ENCODE data around the gene KIN.
"Not testable (repeated sequence)": the region's sequence is repeated elsewhere in the genome, so short reads cannot be mapped to it uniquely, and the experiment has no call there.

The KIN gene

DNA sequence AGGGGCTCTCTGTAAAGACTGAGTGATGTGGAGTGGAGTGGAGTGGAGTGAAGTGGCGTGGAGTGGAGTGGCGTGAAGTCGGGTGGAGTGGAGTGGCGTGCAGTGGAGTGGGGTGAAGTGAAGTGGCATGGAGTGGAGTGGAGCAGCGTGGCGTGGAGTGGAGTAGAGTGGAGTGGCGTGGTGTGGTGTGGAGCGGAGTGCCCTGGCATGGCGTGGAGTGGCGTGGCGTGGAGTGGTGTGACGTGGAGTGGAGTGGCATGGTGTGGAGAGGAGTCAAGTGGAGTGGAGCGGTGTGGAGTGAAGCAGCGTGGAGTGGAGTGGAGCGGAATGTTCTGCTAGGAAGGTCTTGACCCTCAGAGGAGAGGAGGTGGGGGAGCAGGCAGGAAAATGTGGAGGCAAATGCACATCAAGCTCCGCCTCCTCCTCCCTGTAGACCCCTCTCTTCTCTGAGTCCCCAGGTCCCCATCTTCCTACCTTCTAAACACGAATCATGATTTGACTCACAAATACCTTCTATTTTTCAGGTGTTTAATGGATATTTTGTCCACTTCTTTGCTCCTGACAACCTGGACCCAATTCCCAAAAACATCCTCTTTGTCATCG, 64.8 kb downstream of the KIN start:
- DNase-seq: no peak

DNA sequence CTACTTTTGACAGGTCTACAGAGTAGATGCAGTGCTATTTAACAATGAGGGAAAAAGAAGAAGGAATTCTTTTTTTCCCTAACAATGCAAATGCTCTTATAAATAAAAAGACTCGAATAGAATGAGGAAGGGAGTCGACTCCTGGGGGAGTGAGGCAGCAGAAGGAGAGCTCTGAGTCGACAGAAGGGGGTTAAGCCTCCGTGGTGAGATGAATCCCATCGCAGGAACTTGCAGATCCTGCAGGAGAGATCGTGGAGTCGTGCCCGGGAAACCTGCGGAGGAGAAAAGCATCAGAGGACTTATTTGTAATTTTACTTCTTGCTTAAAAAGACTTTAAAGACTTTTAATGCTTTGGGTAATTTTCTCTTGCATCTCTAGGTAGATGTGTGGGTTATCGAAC, 67.3 kb downstream of the KIN start:
- no peak for DNase-seq

DNA sequence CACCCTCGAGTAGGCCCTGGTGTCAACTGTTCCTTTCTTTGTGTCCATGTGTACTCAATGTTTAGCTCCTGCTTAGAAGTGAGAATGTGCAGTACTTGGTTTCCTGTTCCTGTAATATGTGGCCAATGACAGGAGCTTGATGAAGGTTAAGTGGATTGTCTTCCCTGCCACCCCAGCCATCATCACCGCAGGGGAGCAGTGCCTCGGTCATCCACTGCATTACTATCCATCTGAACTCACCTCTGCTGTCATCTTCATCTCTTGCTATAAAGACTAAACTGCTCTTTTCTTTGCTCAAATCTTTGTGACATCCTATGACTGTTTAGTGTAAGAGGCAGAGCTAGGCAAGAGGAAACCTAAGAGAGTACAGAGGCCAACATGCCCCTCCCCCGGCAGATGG, 69.1 kb downstream of the KIN start:
- DNase-seq: no peak

DNA sequence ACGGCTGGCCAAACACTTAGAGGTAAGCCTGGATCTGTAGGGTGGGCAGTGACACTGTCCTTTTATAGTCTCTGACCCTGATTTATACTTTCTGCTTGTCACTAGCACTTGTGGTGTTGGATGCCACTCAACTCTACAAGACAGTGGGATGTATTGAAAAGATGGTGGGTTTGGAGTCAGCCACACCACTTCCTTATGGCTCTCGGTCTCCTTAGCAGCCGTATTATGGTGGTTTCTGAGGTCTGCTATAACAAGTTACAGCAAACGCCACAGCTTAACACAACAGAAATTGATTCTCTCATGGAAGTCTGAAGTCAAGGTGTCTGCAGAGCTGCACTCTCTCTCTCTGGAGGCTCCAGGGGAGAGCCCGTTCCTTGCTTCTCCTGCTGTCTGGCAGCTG, 70.0 kb downstream of the KIN start:
- DNase-seq: no peak

DNA sequence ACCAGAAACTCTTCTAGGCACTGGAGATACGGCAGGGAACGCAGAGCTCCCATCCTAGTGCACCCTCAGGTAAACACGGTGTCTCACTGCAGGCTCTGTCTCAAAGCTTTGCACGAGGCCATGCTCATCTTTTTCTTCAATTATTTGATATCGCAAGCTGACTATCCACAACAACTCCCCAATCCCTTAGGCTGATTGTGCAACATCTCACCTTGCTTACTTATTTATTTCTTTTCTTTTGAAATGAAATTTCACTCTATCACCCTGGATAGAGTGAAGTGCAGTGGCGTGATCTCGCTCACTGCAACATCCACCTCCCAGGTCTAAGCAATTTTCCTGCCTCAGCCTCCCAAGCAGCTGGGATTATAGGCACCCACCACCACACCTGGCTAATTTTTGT, 72.3 kb downstream of the KIN start:
- no peak for DNase-seq

DNA sequence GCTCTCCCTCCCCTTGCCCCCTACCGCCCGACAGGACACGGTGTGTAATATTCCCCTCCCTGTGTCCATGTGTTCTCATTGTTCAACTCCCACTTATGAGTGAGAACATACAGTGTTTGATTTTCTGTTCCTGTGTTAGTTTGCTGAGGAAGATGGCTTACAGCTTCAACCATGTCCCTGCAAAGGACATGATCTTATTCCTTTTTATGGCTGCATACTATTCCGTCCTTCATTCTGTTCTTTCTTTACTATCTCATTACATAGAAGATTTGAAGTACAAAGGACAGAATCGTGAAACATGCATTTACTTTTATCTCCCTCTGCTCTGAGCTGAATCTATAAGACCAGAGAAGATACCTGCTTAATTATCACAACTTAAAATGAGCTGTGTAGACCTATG, 76.7 kb downstream of the KIN start:
- not testable (repeated sequence) for DNase-seq

DNA sequence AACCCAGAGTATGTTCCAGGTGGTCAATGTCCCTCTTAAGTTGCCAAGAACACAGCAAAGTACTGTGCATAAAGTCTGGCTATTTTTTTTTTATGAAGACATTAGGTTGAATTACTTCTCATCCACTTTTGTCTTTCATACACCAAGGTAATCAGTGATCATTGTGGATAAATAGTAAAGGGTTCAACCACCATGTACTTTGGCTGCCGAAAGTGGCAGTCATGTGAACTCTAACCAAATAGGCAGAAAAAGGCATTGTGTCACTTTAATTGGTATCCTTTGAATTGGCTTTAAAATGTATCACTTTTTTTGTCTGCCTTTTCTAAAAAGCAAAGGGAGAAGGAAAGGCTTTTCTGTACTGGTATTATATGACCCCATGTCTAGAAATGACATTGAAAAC, 77.3 kb downstream of the KIN start:
- no peak for DNase-seq

DNA sequence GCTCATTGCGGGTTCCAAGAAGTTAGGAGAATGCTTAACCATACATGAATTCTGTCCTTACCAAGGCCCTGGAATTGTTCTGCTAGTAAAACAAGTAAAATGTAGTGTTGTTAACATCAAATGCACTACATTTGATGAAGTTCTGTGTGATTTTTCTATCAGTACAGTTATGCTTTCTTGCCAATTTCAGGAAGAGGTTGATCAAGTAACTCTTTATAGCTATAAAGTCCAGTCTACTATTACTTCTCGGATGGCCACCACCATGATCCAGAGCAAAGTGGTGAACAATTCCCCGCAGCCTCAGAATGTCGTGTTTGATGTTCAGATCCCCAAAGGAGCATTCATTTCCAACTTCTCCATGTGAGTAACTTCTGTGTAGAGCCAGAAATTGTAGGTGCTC, 79.0 kb downstream of the KIN start:
- no peak for DNase-seq

DNA sequence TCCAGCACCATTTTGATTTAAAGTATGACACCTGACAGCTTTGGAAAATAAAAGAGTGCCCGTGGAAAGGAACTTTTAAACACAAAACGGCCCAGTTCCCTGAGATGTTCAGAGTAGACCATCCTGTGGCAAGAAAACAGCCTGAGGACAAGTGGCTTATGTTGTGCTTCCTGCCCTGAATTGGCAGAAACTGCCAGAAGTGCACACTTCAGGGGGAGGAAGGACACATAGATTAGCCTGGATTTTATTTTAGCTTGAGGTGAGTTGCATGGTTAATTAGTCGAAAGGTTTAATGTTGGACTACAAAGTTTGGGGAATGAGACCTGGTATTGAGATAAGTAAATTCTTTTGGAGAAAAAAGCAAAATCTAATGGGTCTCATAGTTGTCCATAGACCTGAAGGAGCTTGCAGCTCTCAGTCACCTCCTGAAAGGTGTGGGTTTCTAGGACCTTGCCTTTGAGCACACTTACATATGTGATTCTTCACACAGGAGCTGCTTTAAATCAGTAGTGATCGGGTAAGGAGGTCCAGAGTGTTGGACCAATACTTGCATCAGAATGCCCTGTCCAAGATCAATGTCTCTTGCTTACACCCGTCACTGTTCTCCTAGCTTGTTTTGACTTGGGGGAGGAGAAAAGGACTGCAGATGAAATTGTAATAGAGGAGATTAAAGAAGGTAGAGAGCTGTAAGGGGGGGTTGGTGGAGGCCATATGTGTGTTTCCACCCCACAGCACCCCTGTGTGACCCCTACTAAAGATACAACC, 79.8 kb downstream of the KIN start:
- DNase-seq: no peak

DNA sequence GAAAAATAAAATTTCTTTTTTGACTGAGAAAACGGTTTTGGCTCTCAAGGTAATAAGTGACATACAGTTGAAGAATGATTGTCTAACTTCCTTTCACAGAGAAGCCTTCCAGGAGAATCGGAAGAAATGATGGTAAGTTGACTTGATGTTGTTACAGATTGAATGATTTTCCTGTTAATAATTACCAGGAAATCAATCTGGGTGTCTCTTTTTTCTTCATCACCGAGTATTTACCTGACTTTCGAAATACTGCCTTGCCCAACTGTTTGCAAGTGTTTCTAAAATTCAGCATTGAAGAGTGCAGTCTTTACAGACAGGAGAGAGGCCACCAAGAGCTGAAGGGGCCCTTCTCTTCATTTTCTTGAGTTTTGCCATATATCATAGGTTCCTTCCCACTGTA, 80.7 kb downstream of the KIN start:
- DNase-seq: no peak

DNA sequence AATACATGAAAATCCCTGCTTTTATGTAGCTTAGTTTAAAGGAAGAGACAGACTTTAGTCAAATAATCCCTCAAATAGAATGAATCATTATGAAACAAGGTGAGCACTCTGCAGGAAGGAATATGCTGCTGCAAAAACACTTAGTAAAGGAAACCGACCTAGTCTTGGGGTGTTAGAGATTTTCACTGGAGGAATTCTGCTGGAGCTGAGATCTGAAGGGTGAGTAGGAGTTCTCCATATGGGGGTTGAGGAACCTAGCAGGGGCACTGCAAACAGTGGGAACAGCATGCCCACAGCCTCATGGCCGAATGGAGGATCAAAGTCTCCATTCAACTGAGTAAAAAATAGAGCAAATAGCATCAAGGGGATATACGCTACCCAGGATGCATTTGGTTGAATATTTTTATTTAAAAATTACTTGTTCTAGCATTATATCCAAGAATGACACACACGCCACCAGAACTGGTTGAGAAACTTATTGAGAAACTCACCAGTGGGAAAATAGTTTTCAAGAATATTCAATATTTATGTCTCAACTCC, 81.2 kb downstream of the KIN start:
- no peak for DNase-seq

DNA sequence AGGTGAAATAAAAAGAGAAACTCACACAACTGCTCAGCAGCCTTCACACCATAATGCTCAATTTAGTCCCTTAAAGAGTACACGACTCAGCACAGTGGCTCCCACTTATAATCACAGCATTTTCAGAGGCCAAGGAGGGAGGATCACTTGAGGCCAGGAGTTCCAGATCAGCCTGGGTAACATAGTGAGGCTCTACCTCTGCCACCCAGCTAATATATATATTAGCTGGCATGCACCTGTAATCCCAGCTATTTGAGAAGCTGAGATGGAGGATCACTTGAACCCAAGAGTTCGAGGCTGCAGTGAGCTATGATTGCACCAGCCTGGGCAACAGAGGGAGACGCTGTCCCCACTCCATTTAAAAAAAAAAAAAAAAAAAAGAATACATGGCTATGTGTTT, 82.5 kb downstream of the KIN start:
- DNase-seq: no peak

DNA sequence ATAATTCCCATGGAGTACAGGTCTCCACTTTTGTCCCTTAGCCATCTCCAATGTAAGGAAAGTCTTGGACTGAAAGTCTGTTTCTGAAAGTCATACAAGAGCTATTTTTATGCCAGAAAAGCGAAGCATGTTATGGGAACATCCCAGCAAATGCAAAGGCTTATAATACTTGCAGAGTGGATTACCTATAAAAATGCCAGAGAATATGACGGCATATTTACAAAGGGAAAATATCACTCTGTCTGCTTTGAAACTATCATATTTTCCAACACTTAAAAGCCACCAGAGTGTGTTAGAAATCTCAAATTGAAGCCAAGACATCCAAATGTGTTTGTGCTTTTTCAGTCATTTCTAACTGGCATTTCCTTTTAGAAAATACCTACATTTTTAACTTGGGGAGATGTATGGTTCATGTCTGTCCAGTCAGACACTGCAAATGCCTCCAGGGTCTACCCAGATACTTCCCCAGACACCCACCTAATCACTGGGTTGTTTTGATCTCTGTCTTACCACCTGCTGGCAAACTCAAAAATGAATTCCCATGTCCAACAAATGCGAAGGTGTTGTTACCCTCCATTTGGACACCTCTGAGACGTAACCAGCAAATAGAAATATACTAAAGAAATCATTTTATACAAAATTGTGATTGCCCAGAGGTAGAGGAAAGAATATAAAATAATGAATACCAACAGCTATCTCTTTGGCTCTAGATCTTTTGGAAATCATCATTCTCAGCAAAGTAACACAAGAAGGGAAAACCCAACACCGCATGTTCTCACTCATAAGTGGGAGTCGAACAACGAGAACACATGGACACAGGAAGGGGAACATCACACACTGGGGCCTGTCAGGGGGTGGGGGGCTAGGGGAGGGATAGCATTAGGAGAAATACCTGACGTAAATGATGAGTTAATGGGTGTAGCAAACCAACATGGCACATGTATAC, 83.4 kb downstream of the KIN start:
- DNase-seq: no peak

DNA sequence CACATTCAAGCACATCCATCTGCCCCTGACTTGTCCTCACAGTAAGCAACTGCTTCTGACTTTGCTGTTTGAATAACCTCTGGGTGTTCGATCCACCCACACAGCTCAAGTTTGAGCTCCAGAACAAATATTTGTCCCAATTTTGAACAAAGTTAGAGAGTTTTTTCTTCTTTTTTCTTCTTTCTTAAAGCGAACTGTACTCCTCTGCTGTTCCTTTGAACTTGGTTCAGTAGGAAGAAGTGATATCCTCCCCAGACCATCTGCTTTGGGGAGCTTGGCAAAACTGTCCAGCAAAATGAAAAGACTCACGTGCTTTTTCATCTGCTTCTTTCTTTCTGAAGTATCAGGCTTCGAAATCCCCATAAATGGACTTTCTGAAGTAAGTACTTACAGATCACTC, 84.7 kb downstream of the KIN start, which contains the start of gene ITIH2:
Gene ITIH2, plus strand, starts transcription at position 177 of the 400 bp plus-strand sequence. Its CDS starts 119 bp downstream, at position 296.
- DNase-seq: no peak

DNA sequence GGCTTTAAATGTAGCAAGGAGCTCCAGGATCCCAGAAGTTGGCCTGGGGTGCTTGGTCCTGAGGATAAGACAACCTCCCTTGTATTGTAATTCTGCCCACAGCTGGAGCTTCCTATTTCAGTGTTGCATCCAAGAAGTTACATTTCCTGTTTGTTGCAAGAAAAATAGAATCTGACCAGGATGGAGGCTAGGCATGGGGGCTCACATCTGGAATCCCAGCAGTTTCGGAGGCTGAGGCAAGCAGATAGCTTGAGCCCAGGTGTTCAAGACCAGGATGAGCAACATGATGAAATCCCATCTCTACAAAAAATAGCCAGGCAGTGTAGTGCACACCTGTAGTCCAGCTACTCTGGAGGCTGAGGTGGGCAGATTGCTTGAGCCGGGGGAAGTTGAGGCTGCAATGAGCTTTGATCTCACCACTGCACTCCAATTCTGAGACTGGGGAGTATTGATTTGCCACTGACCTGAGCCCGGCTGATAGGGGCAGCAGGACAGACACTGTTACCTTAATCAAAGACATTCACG, 85.4 kb downstream of the KIN start:
- DNase-seq: no peak

DNA sequence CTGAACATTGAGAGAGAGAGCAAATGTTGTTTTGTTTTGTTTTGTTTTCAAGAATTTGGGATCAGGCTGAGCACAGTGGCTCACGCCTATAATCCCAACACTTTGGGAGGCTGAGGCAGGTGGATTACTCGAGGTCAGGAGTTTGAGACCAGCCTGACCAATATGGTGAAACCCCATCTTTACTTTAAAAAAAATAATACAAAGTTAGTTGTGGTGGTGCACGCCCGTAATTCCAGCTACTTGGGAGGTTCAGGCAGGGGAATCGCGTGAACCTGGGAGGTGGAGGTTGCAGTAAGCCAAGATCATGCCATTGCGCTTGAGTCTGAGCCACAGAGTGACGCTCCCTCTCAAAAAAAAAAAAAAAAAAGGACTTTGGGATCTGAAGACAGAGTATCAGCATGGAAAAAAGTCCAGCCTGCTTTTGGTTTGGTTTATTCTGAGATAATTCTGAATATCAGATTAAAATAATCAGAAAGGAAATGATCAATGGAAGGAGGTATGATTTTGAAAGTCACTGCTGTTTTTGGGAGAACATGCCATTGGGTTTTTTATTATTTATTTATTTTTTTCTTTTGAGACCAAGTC, 86.5 kb downstream of the KIN start:
- DNase-seq: no peak
